Mesodermal cell (in vitro differentiated cells): ENCODE results near the gene KRT26.

Experiments used
- H3K27ac ChIP-seq: 2 replicates; pipeline ENCODE4 v1.7.0; 2013; ENCODE audit warnings: mild to moderate bottlenecking, low read depth, low read length, moderate library complexity; ENCODE audit not compliant: severe bottlenecking
- H3K36me3 ChIP-seq: 2 replicates; pipeline ENCODE4 v1.7.1; 2013; ENCODE audit warnings: mild to moderate bottlenecking, low read length, moderate library complexity; ENCODE audit not compliant: control insufficient read depth, insufficient read depth
- H3K4me1 ChIP-seq: one replicate; pipeline ENCODE4 v1.7.1; 2013; ENCODE audit warnings: mild to moderate bottlenecking, low read length; ENCODE audit not compliant: insufficient read depth, control insufficient read depth, poor library complexity, severe bottlenecking
- H3K4me3 ChIP-seq: 2 replicates; pipeline ENCODE4 v1.7.0; 2013; ENCODE audit warnings: low read length, control low read depth, mild to moderate bottlenecking; ENCODE audit not compliant: insufficient read depth, poor library complexity, severe bottlenecking; ENCODE audit errors: extremely low read depth
- H3K9me3 ChIP-seq: 2 replicates; pipeline ENCODE4 v1.7.1; 2013; ENCODE audit warnings: mild to moderate bottlenecking, low read length, moderate library complexity; ENCODE audit not compliant: control insufficient read depth
- WGBS, 2 experiments: methylation state at CpG; one replicate each; pipeline ENCODE4 v1.1.5; 2013; ENCODE audit warnings: missing lambda C conversion rate in 2 of 2; ENCODE audit not compliant: insufficient coverage in 2 of 2; 5-methylcytosine and 5-hydroxymethylcytosine counted together

The KRT26 gene

GRCh38 chr17:40794466-40794865, 22.5 kb upstream of the KRT26 start:
- 100% methylated on average over 1 of the region's 2 CpGs; no CpG with 5 or more reads in 1 of the 2 experiments for WGBS, 2 experiments

GRCh38 chr17:40793832-40794231, 21.8 kb upstream of the KRT26 start:
- WGBS, 2 experiments, result 75 to 86% methylated on average over 9 to 10 of the region's 10 CpGs
- Histone ChIP-seq H3K4me1 (no peaks in the 10 kb centered on the region), H3K9me3 (no peaks in the 10 kb centered on the region), H3K36me3 (no peaks in the 10 kb centered on the region), H3K4me3 (no peak overlapping the region), H3K27ac (no peak overlapping the region)

More at GRCh38 chr17:40794466-40794865, 22.5 kb upstream of the KRT26 start:
- H3K4me3 ChIP-seq, result no peak overlapping the region
- no peak overlapping the region for H3K27ac ChIP-seq
- no peaks in the 10 kb centered on the region for H3K9me3 ChIP-seq
- H3K4me1 ChIP-seq, result no peaks in the 10 kb centered on the region
- no peaks in the 10 kb centered on the region for H3K36me3 ChIP-seq

GRCh38 chr17:40791787-40792436, 19.9 kb upstream of the KRT26 start:
- Histone ChIP-seq H3K9me3 (no peaks in the 10 kb centered on the region), H3K36me3 (no peaks in the 10 kb centered on the region), H3K27ac (no peak overlapping the region), H3K4me1 (no peaks in the 10 kb centered on the region), H3K4me3 (no peak overlapping the region)
- 7 to 47% methylated on average over 3 of the region's 6 CpGs for WGBS, 2 experiments

- Histone ChIP-seq H3K36me3 (no peaks in the 10 kb centered on the region), H3K9me3 (no peaks in the 10 kb centered on the region), H3K4me1 (no peaks in the 10 kb centered on the region), H3K27ac (no peak overlapping the region), H3K4me3 (no peak overlapping the region)
- 94 to 100% methylated on average over 1 of the region's 1 CpG for WGBS, 2 experiments
Observed at GRCh38 chr17:40791111-40791510, 19.1 kb upstream of the KRT26 start.

- Histone ChIP-seq H3K9me3 (no peaks in the 10 kb centered on the region), H3K4me1 (no peaks in the 10 kb centered on the region), H3K27ac (no peak within 1 kb of the TSS), H3K36me3 (no peaks in the 10 kb centered on the region), H3K4me3 (no peak within 1 kb of the TSS)
- WGBS, 2 experiments, result 90% methylated on average over 2 of the region's 4 CpGs; no CpG with 5 or more reads in 1 of the 2 experiments
Observed at GRCh38 chr17:40782450-40782849, 10.4 kb upstream of the KRT26 start, which contains the start of gene KRT27. KRT27 (minus strand) TSS chr17:40782550; CDS start chr17:40782493, 57 bp downstream.

GRCh38 chr17:40779181-40779909, 7.3 kb upstream of the KRT26 start:
- H3K4me1 ChIP-seq, result no peaks in the 10 kb centered on the region
- H3K9me3 ChIP-seq, result no peaks in the 10 kb centered on the region
- H3K4me3 ChIP-seq, result no peak overlapping the region
- H3K27ac ChIP-seq, result no peak overlapping the region
- H3K36me3 ChIP-seq, result no peaks in the 10 kb centered on the region
- 60 to 71% methylated on average over 33 to 35 of the region's 37 CpGs for WGBS, 2 experiments

- Histone ChIP-seq H3K27ac (no peak overlapping the region), H3K4me1 (no peaks in the 10 kb centered on the region), H3K9me3 (no peaks in the 10 kb centered on the region), H3K36me3 (no peaks in the 10 kb centered on the region), H3K4me3 (no peak overlapping the region)
- 74 to 100% methylated on average over 1 to 3 of the region's 5 CpGs for WGBS, 2 experiments
Observed at GRCh38 chr17:40778461-40778860, 6.5 kb upstream of the KRT26 start.

GRCh38 chr17:40777971-40778370, 6.0 kb upstream of the KRT26 start:
- WGBS, 2 experiments, result 100% methylated on average over 1 of the region's 3 CpGs; no CpG with 5 or more reads in 1 of the 2 experiments
- Histone ChIP-seq H3K36me3 (no peaks in the 10 kb centered on the region), H3K4me1 (no peaks in the 10 kb centered on the region), H3K4me3 (no peak overlapping the region), H3K9me3 (no peaks in the 10 kb centered on the region), H3K27ac (no peak overlapping the region)

- Histone ChIP-seq H3K4me1 (no peaks in the 10 kb centered on the region), H3K9me3 (no peaks in the 10 kb centered on the region), H3K4me3 (no peak overlapping the region), H3K36me3 (no peaks in the 10 kb centered on the region), H3K27ac (no peak overlapping the region)
- 87 to 97% methylated on average over 4 to 5 of the region's 7 CpGs for WGBS, 2 experiments
Observed at GRCh38 chr17:40777459-40777858, 5.5 kb upstream of the KRT26 start.

- no peaks in the 10 kb centered on the region for H3K9me3 ChIP-seq
- WGBS, 2 experiments, result 89 to 95% methylated on average over 2 of the region's 4 CpGs
- no peak overlapping the region for H3K27ac ChIP-seq
- no peak overlapping the region for H3K4me3 ChIP-seq
- H3K36me3 ChIP-seq, result no peaks in the 10 kb centered on the region
- H3K4me1 ChIP-seq, result no peaks in the 10 kb centered on the region
Observed at GRCh38 chr17:40775945-40776344, 3.9 kb upstream of the KRT26 start.

GRCh38 chr17:40765657-40766056, 6.3 kb downstream of the KRT26 start:
- no peak overlapping the region for H3K4me3 ChIP-seq

More at GRCh38 chr17:40765657-40766056, 6.3 kb downstream of the KRT26 start:
- Histone ChIP-seq H3K9me3 (peaks cover 6% of the 10 kb centered on the region), H3K27ac (no peak overlapping the region), H3K36me3 (no peaks in the 10 kb centered on the region), H3K4me1 (no peaks in the 10 kb centered on the region)
- no CpG with 5 or more reads among the region's 2 CpGs for WGBS, 2 experiments
